ENCODE measurements around the gene CCDC27. TPM values are rescaled to one million over a fixed set of nuclear protein-coding genes. Genes with fewer than 3 reads are reported as not detected.

CCDC27 gene
- total and polyA plus RNA-seq, 2 donors (not counting 1 experiment from before 2014, with no cell fraction given) = not detected

GRCh38 chr1:3796215-3797061, 44.2 kb downstream of the CCDC27 start, which contains the start of gene LRRC47:
LRRC47 (minus strand) TSS chr1:3796498; CDS start chr1:3796476, 22 bp downstream.
- TF ChIP-seq CTCF (IDR thresholded peaks at IDR 0.05) = no peak
- TF ChIP-seq EZH2 (IDR thresholded peaks at IDR 0.05; ENCODE audit: borderline replicate concordance, insufficient read depth, low read depth, low read length, poor library complexity, severe bottlenecking) = no peak
- no peaks in the 10 kb centered on the region for H3K9me3 ChIP-seq (ENCODE audit: control extremely low read depth in 1 of 3, control insufficient read depth in 2 of 3, insufficient read depth in 1 of 3, low read length in 2 of 3)
- peak within 1 kb of the TSS; percentile 83 for H3K9ac ChIP-seq (ENCODE audit: low read length)
- H3K27me3 ChIP-seq (replicated peaks in 1 of 4; ENCODE audit: control extremely low read depth in 1 of 4, control insufficient read depth in 3 of 4, insufficient read depth in 4 of 4, low read length in 3 of 4) = peaks cover 0 to 10% (median 0%) of the 10 kb centered on the region in 4 experiments
- ATAC-seq (ENCODE audit: low read depth) = peak; percentile 99
- Mint-ChIP-seq H3K27me3 (peaks cover 10% of the 10 kb centered on the region), H3K4me1 (peaks cover 38% of the 10 kb centered on the region), H3K27ac (peak within 1 kb of the TSS; percentile 94), H3K4me3 (peak within 1 kb of the TSS; percentile 97), H3K9me3 (ENCODE audit: insufficient read depth) (no peaks in the 10 kb centered on the region)
- peak within 1 kb of the TSS; percentile 100 for H2AFZ ChIP-seq (ENCODE audit: insufficient read depth, low read depth, low read length, poor library complexity, severe bottlenecking)
- H4K20me1 ChIP-seq (ENCODE audit: control insufficient read depth, insufficient read depth, low read length, poor library complexity, severe bottlenecking) = peaks cover 42% of the 10 kb centered on the region
- H3K4me2 ChIP-seq (replicated peaks; ENCODE audit: low read depth, low read length, poor library complexity, severe bottlenecking) = peak within 1 kb of the TSS; percentile 98
- 5% methylated on average over 59 of the region's 60 CpGs for WGBS (ENCODE audit: insufficient coverage)
- intact Hi-C loops (cut with micrococcal nuclease) = loop anchor here (1.0 kb wide), 5 partner anchors 24 to 172 kb away; partner anchors contain the start of genes C1orf174, CEP104, DFFB and SMIM1
- peaks cover 45% of the 10 kb centered on the region for H3K79me2 ChIP-seq (ENCODE audit: control insufficient read depth, insufficient read depth, low read length)
- peaks cover 15 to 31% of the 10 kb centered on the region in 2 donors for H3K4me1 ChIP-seq (ENCODE audit: control insufficient read depth in 2 of 2, insufficient read depth in 2 of 2, low read length in 2 of 2)
- ChIA-PET CTCF (interaction anchor here (0.7 to 3.5 kb wide), 2 partner anchors 21 to 143 kb away, joined by 3 to 14 read pairs; no protein-coding TSS in a partner anchor), POLR2A (interaction anchor here (0.7 to 1.1 kb wide), 2 partner anchors 23 to 104 kb away, joined by 5 to 11 read pairs; partner anchors contain the start of gene C1orf174)
- peak; percentile 92 for DNase-seq
- H3K36me3 ChIP-seq (replicated peaks in 1 of 2; ENCODE audit: control extremely low read depth in 1 of 2, control insufficient read depth in 1 of 2, extremely low read depth in 1 of 2, insufficient read depth in 2 of 2, low read length in 1 of 2) = peaks cover 0 to 14% of the 10 kb centered on the region in 2 experiments
- peak within 1 kb of the TSS; percentile 58 to 68 for H3K27ac ChIP-seq (ENCODE audit: low read length in 2 of 2)
- H3K4me3 ChIP-seq (ENCODE audit: control extremely low read depth in 1 of 5, extremely low read depth in 1 of 5, insufficient read depth in 1 of 5, low read depth in 2 of 5, low read length in 4 of 5) = peak within 1 kb of the TSS; percentile 50 to 91 (median 79)
